GM19328 (cell line): Measurements from ENCODE around the gene POLR3B.
"Not testable (repeated sequence)": the region's sequence is repeated elsewhere in the genome, so short reads cannot be mapped to it uniquely, and the experiment has no call there.

Experiments used
- ATAC-seq: cut with Tn5 transposase; IDR thresholded peaks from one replicate; pipeline ENCODE4 v1.9.1; 2021; ENCODE audit warnings: mild to moderate bottlenecking, moderate library complexity; ENCODE audit not compliant: unreplicated experiment

The POLR3B gene

DNA sequence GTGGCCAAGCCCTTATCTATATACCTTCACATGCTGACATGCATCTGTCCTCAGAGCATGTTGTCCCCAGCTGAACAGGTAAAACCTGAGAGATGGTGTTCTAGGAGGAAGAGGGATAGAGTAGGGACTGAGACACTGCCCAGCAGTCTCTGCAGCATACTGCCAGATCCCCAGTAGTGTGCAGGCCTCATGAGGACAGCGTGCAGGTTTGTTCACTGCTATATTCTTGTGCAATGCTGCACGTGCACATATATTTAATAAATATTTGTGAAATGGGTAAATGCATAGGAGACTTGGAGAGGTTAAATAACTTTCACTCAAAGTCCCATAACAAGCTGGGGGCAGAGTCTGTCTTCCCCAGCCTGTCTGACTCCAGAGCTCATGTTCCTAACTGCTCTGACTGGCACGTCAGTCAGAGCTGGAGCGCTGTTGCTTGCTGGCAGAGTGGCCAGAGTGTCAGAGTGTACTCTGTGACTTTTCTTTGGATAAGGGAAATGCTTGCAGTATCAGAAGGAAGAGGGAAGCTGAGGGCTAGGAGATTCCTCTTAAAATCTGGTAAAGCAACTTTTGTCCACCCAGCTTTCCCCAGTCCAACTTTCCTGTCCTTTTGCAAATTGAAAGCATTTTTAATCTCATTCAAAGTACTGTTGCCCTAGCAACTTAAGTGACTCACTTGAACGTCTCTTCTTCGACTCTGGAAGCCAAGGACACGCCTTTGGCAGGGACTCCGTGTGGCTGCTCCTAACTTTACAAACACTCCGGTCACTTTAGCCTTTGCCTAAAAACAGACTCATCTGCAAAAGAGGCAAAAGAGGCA lies 14.9 kb upstream of the POLR3B start:
- ATAC-seq: no peak

DNA sequence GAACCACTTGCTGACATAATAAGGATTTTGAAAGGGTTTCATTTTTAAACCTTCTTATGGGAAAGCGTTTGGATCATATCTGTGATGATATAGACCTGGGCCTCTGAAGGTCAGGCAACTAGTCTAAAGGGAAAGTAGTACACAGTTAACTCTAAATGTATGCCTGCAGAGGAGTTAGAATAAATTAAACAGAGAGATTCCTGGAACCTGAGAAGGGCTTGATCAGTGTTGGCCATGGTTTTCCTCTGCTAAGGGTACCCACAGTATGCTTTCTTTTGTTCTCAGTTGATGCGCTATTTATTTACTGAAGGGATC lies 14.4 kb upstream of the POLR3B start:
- ATAC-seq: no peak

GRCh38 chr12:106344131-106344530 lies 13.4 kb upstream of the POLR3B start:
- no peak for ATAC-seq

GRCh38 chr12:106345746-106346145 lies 11.8 kb upstream of the POLR3B start:
- ATAC-seq: no peak

GRCh38 chr12:106348411-106348810 lies 9.1 kb upstream of the POLR3B start:
- ATAC-seq: no peak

GRCh38 chr12:106353175-106353574 lies 4.4 kb upstream of the POLR3B start:
- ATAC-seq: no peak

DNA sequence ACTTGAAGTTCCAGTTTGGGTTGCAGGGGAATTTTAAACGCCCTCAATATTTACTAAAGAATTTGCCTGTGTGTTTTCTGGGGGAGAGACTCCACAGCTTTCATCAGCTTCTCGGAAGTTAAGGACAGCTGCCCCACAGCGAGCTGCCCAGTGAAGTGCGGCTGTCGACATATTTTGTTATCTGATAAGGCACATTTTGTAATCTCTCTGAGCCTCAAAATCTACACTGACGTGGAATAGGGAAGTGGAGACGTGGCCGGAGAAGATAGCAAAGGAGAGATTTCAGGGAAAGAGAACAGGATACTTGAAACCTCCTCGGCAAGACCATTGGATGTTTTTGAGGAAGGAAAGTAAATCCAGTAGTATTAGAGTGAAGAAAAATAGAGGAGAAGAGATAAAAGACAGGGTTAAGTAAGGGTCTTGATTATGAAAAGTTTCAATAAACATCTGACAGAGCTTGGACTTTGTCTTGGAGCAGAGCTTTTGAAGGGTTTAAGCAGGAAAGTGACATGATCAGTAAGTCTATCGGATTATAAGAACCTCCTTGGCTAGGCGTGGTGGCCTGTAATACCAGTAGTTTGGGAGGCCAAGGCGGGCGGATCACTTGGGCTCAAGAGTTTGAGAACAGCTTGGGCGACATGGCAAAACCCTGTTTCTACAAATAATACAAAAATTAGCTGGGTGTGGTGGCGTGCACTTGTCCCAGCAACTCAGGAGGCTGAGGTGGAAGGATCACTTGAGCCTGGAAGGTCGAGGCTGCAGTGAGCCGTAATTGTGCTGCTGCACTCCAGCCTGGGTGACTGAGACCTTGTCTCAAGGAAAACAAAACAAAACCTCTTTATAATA lies 1.1 kb downstream of the POLR3B start:
- peak; percentile 6 for ATAC-seq

GRCh38 chr12:106359646-106360399 lies 2.3 kb downstream of the POLR3B start:
- no peak for ATAC-seq

- ATAC-seq: no peak
These were observed 2.9 kb downstream of the POLR3B start for GRCh38 chr12:106360400-106360994.

DNA sequence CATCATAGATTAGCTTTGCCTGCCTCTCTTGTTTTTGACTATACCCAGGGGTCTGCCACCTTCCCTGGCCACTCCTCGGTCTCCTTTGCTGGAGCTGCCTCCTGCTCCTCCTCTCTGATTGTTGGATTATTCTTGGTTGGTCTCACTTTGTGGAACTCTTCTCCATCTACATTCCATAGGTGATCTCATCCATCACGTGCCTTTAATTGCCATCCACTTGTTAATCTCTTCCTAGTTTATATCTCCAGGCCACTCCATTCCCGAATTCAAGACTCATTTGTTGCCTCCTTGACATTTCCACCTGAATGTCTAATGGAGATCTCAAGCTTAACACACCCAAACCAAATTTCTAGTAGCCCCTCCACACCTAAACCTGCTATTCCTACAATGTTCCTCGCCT lies 5.4 kb downstream of the POLR3B start:
- no peak for ATAC-seq

DNA sequence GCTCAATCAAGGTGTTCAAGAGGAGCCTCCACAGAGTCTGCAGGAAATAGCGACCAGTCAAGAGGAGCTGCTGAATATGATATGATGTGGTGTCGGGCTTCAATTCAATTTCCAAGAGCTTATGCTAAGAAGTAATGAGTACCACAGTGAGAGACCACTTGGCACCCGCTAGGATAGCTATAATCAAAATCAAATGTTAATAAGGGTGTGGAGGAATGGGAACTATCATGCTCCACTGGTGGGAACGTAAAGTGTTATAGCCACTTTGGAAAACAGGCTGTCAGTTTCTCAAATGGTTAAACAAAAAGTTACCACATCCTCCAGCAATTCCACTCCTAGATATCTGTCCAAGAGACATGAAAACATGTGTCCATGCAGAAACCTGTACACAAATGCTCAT lies 6.7 kb downstream of the POLR3B start:
- no peak for ATAC-seq

- ATAC-seq: no peak
These were observed 12.2 kb downstream of the POLR3B start for GRCh38 chr12:106369624-106370346.

GRCh38 chr12:106378788-106379187 lies 21.2 kb downstream of the POLR3B start:
- ATAC-seq: no peak

GRCh38 chr12:106380954-106381353 lies 23.4 kb downstream of the POLR3B start:
- no peak for ATAC-seq

GRCh38 chr12:106381866-106382265 lies 24.3 kb downstream of the POLR3B start:
- not testable (repeated sequence) for ATAC-seq

DNA sequence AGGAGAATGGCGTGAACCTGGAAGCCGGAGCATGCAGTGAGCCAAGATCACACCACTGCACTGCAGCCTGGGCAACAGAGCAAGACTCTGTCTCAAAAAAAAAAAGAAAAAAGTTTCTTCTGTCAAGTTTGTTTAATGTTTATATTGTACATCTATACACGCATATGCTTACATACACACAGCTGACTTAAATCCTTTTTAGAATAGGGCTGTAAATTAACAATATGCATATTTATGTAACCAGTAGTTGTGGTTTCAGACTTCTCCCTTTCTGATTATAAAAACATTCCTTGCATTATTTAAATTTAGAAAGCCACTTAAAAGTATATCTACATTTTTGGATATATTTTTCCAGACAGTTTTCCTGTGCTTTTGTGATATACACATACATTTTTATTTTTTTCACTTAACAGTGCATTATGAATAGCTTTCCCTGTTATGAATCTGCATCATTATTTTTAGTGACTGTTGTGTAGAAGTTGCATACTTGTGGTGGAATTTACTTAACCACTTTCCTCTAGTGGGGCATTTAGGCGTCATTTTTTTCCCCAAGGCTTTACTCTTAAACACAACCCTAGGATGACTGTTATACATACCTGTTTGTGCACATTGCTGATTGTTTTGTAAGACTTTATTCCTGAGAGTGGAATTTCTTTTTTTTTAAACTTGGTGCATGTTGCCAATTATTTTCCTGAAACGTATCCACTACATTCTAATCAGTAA lies 29.4 kb downstream of the POLR3B start:
- no peak for ATAC-seq

DNA sequence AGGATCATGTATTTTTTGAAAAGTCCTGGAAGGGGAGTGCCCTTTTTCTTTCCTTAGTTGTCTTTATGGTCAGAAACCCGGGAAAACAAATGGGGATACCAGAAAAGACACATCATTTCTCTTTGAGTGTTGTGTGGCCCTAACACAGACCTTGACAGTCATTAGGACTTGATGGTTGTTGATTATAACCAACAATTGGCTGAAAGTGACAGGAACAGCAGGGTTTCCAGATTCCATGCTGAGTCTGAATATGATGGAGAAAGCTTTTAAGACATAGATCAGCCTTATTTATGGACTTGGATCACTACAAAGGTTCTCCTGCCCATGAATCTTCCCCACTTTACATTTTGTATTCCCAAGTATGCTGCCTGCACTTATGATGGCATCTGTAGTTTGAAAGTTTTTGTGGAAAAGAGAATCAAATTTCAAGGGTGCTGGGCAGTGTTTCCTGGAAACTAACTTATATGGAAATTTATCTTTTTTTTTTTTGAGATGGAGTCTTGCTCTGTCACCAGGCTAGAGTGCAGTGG lies 30.4 kb downstream of the POLR3B start:
- ATAC-seq: no peak

DNA sequence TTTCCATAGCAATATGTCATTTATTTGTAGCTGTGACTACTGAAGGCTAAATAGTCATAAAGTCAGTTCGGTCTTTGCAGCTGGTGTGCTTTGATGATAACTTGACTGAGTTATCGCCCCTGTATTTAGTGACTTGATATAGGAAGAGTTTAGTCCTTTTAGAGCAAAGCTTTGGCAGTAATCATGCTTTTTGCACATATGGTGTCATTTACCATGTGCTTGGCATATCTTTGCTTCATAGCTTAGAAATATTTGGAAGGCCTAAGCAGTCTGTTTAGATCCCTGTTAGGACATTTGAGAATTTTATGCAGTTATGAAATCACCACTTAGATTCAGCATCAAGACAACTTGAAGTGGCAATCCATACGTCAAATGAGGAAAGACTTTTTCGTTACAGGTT lies 31.6 kb downstream of the POLR3B start:
- no peak for ATAC-seq

- no peak for ATAC-seq
These were observed 35.2 kb downstream of the POLR3B start for GRCh38 chr12:106392759-106393158.

- no peak for ATAC-seq
These were observed 52.3 kb downstream of the POLR3B start for GRCh38 chr12:106409878-106410277.
